IPS DF 6.9 (cell line): ENCODE data around the gene RPRD2.
"Not testable (repeated sequence)": the region's sequence is repeated elsewhere in the genome, so short reads cannot be mapped to it uniquely, and the experiment has no call there.

Experiments
- DNase-seq: peaks from one replicate; pipeline ENCODE4 v3.0.0-alpha.2; 2013; ENCODE audit warnings: low read depth, low spot score
- H3K27ac ChIP-seq: one replicate; pipeline ENCODE4 v1.5.1; 2013; ENCODE audit warnings: low read length, control low read depth
- H3K27me3 ChIP-seq: 2 replicates; pipeline ENCODE4 v1.6.1; 2013; ENCODE audit warnings: mild to moderate bottlenecking, low read length; ENCODE audit not compliant: control insufficient read depth, insufficient read depth
- H3K36me3 ChIP-seq: 2 replicates; pipeline ENCODE4 v1.6.1; 2013; ENCODE audit warnings: low read length; ENCODE audit not compliant: control insufficient read depth, insufficient read depth
- H3K4me1 ChIP-seq: 2 replicates; pipeline ENCODE4 v1.6.1; 2013; ENCODE audit warnings: low read length; ENCODE audit not compliant: control insufficient read depth, insufficient read depth
- H3K4me3 ChIP-seq: 2 replicates; pipeline ENCODE4 v1.5.1; 2013; ENCODE audit warnings: mild to moderate bottlenecking, low read length
- H3K9me3 ChIP-seq: 2 replicates; pipeline ENCODE4 v1.6.1; 2013; ENCODE audit warnings: low read length, inconsistent platforms; ENCODE audit not compliant: control insufficient read depth, insufficient read depth
- WGBS: extraction: QIAGEN DNeasy Blood & Tissue Kit; methylation state at CpG from one replicate; pipeline ENCODE4 v1.1.7; 2013; ENCODE audit warnings: mixed read lengths, missing lambda C conversion rate; ENCODE audit not compliant: insufficient read length, insufficient coverage; 5-methylcytosine and 5-hydroxymethylcytosine counted together

Gene RPRD2

GRCh38 chr1:150389650-150390049 lies 25.7 kb downstream of the RPRD2 start:
- WGBS, result no CpG with 5 or more reads among the region's 4 CpGs
- Histone ChIP-seq H3K9me3 (no peaks in the 10 kb centered on the region), H3K27me3 (no peaks in the 10 kb centered on the region), H3K36me3 (no peaks in the 10 kb centered on the region), H3K4me1 (no peaks in the 10 kb centered on the region), H3K27ac (no peak overlapping the region), H3K4me3 (no peak overlapping the region)
- DNase-seq, result no peak

- no peaks in the 10 kb centered on the region for H3K36me3 ChIP-seq
- no peaks in the 10 kb centered on the region for H3K9me3 ChIP-seq
- no peak for DNase-seq
- WGBS, result no CpG with 5 or more reads among the region's 3 CpGs
- H3K4me3 ChIP-seq, result no peak overlapping the region
- H3K27me3 ChIP-seq, result no peaks in the 10 kb centered on the region
- no peak overlapping the region for H3K27ac ChIP-seq
- no peaks in the 10 kb centered on the region for H3K4me1 ChIP-seq
Measured at GRCh38 chr1:150392627-150393026, 28.7 kb downstream of the RPRD2 start.

- no CpG with 5 or more reads among the region's 2 CpGs for WGBS
Measured at GRCh38 chr1:150395115-150395514, 31.2 kb downstream of the RPRD2 start.

GRCh38 chr1:150397392-150398032 lies 33.6 kb downstream of the RPRD2 start:
- H3K9me3 ChIP-seq, result no peaks in the 10 kb centered on the region
- no CpG with 5 or more reads among the region's 6 CpGs for WGBS
- no peak overlapping the region for H3K27ac ChIP-seq
- no peaks in the 10 kb centered on the region for H3K36me3 ChIP-seq
- no peaks in the 10 kb centered on the region for H3K4me1 ChIP-seq
- no peaks in the 10 kb centered on the region for H3K27me3 ChIP-seq
- H3K4me3 ChIP-seq, result no peak overlapping the region
- no peak for DNase-seq

More at GRCh38 chr1:150395115-150395514, 31.2 kb downstream of the RPRD2 start:
- H3K36me3 ChIP-seq, H3K9me3 ChIP-seq, H3K4me1 ChIP-seq, H3K27me3 ChIP-seq, DNase-seq, H3K4me3 ChIP-seq, H3K27ac ChIP-seq: not testable (repeated sequence)

- Histone ChIP-seq H3K27me3 (no peaks in the 10 kb centered on the region), H3K9me3 (no peaks in the 10 kb centered on the region), H3K36me3 (no peaks in the 10 kb centered on the region), H3K27ac (no peak overlapping the region), H3K4me3 (no peak overlapping the region), H3K4me1 (no peaks in the 10 kb centered on the region; the same call in 1 of the 2 replicates)
- no peak for DNase-seq
- no CpG with 5 or more reads among the region's 6 CpGs for WGBS
Measured at GRCh38 chr1:150404465-150404864, 40.5 kb downstream of the RPRD2 start.

GRCh38 chr1:150405660-150406059 lies 41.7 kb downstream of the RPRD2 start:
- no peaks in the 10 kb centered on the region; the same call in 1 of the 2 replicates for H3K4me1 ChIP-seq
- no peak overlapping the region for H3K4me3 ChIP-seq
- H3K9me3 ChIP-seq, result no peaks in the 10 kb centered on the region
- no peaks in the 10 kb centered on the region for H3K36me3 ChIP-seq
- H3K27ac ChIP-seq, result no peak overlapping the region
- no peak for DNase-seq
- no CpG with 5 or more reads among the region's 5 CpGs for WGBS
- H3K27me3 ChIP-seq, result no peaks in the 10 kb centered on the region

- H3K9me3 ChIP-seq, result no peaks in the 10 kb centered on the region
- H3K4me1 ChIP-seq, result no peaks in the 10 kb centered on the region; the same call in 1 of the 2 replicates
- H3K27ac ChIP-seq, result no peak overlapping the region
- DNase-seq, result no peak
- no CpG with 5 or more reads among the region's 8 CpGs for WGBS
- no peak overlapping the region for H3K4me3 ChIP-seq
- no peaks in the 10 kb centered on the region for H3K27me3 ChIP-seq
- H3K36me3 ChIP-seq, result no peaks in the 10 kb centered on the region
Measured at GRCh38 chr1:150406483-150406882, 42.5 kb downstream of the RPRD2 start.

GRCh38 chr1:150407330-150407729 lies 43.4 kb downstream of the RPRD2 start:
- no peak for DNase-seq
- WGBS, result no CpG with 5 or more reads among the region's 3 CpGs
- H3K27ac ChIP-seq, result no peak overlapping the region

GRCh38 chr1:150408800-150409199 lies 44.9 kb downstream of the RPRD2 start:
- DNase-seq, result no peak
- Histone ChIP-seq H3K9me3 (no peaks in the 10 kb centered on the region), H3K36me3 (no peaks in the 10 kb centered on the region), H3K27me3 (no peaks in the 10 kb centered on the region), H3K27ac (no peak overlapping the region), H3K4me3 (no peak overlapping the region), H3K4me1 (no peaks in the 10 kb centered on the region; the same call in 1 of the 2 replicates)
- WGBS, result no CpG with 5 or more reads among the region's 2 CpGs

More at GRCh38 chr1:150407330-150407729, 43.4 kb downstream of the RPRD2 start:
- no peaks in the 10 kb centered on the region for H3K9me3 ChIP-seq
- no peaks in the 10 kb centered on the region; the same call in 1 of the 2 replicates for H3K4me1 ChIP-seq
- no peaks in the 10 kb centered on the region for H3K27me3 ChIP-seq
- H3K4me3 ChIP-seq, result no peak overlapping the region
- H3K36me3 ChIP-seq, result no peaks in the 10 kb centered on the region

GRCh38 chr1:150409504-150410362 lies 45.8 kb downstream of the RPRD2 start:
- H3K27ac ChIP-seq, result no peak overlapping the region
- no peak overlapping the region for H3K4me3 ChIP-seq
- no peaks in the 10 kb centered on the region for H3K9me3 ChIP-seq
- DNase-seq, result no peak
- no peaks in the 10 kb centered on the region for H3K27me3 ChIP-seq
- no peaks in the 10 kb centered on the region; the same call in 1 of the 2 replicates for H3K4me1 ChIP-seq
- 100% methylated on average over 1 of the region's 12 CpGs for WGBS
- no peaks in the 10 kb centered on the region for H3K36me3 ChIP-seq
